Loucy (cell line): ENCODE measurements around the gene COX19.

Experiments used
- H2AFZ ChIP-seq: fragments of 200-600 bp; sonication (generic); 2 replicates; pipeline ENCODE4 v1.6.0; 2016; ENCODE audit warnings: antibody characterized with exemption, mild to moderate bottlenecking, low read length, moderate library complexity
- H3F3A ChIP-seq: fragments of 200-600 bp; 2 replicates; pipeline ENCODE4 v1.6.0; 2016; ENCODE audit warnings: antibody characterized with exemption, low read depth, mild to moderate bottlenecking
- H3K27me3 ChIP-seq: fragments of 200-600 bp; sonication (generic); 2 replicates; pipeline ENCODE4 v1.6.1; 2014; ENCODE audit warnings: low read length, mild to moderate bottlenecking; ENCODE audit not compliant: insufficient read depth, poor library complexity, severe bottlenecking
- H3K36me3 ChIP-seq: fragments of 200-600 bp; sonication (generic); 2 replicates; pipeline ENCODE4 v1.6.1; 2016; ENCODE audit warnings: low read length; ENCODE audit not compliant: insufficient read depth
- H3K4me1 ChIP-seq: fragments of 200-600 bp; sonication (generic); 2 replicates; pipeline ENCODE4 v1.5.1; 2014; ENCODE audit warnings: low read length, mild to moderate bottlenecking; ENCODE audit not compliant: insufficient read depth, poor library complexity, severe bottlenecking
- H3K4me2 ChIP-seq: fragments of 200-600 bp; sonication (generic); 2 replicates; pipeline ENCODE4 v1.6.0; 2014; ENCODE audit warnings: antibody characterized with exemption, low read length, low read depth, mild to moderate bottlenecking; ENCODE audit not compliant: poor library complexity, severe bottlenecking
- H3K4me3 ChIP-seq: fragments of 200-600 bp; sonication (generic); 2 replicates; pipeline ENCODE4 v1.5.1; 2014; ENCODE audit warnings: low read length, mild to moderate bottlenecking, mixed read lengths; ENCODE audit not compliant: poor library complexity, severe bottlenecking
- H3K79me2 ChIP-seq: fragments of 200-600 bp; sonication (generic); 2 replicates; pipeline ENCODE4 v1.6.1; 2014; ENCODE audit warnings: low read length; ENCODE audit not compliant: insufficient read depth
- H3K9ac ChIP-seq: fragments of 200-600 bp; sonication (generic); 2 replicates; pipeline ENCODE4 v1.6.0; 2014; ENCODE audit warnings: mild to moderate bottlenecking, low read depth, low read length, moderate library complexity; ENCODE audit not compliant: poor library complexity, severe bottlenecking
- H3K9me2 ChIP-seq: fragments of 200-600 bp; sonication (generic); replicated peaks from 2 replicates; pipeline ENCODE4 v1.6.1; 2016; ENCODE audit warnings: low read depth, low read length, mixed read lengths
- H3K9me3 ChIP-seq: fragments of 200-600 bp; sonication (generic); 2 replicates; pipeline ENCODE4 v1.6.1; 2014; ENCODE audit warnings: mild to moderate bottlenecking, antibody characterized with exemption, low read length, low read depth; ENCODE audit not compliant: insufficient read depth
- H4K20me1 ChIP-seq: fragments of 200-600 bp; sonication (generic); 2 replicates; pipeline ENCODE4 v1.6.0; 2014; ENCODE audit warnings: antibody characterized with exemption, low read length, mild to moderate bottlenecking; ENCODE audit not compliant: insufficient read depth, poor library complexity, severe bottlenecking
- EZH2phosphoT487 ChIP-seq: fragments of 200-600 bp; IDR thresholded peaks from 2 replicates; pipeline ENCODE4 v1.6.1; 2018; ENCODE audit warnings: antibody characterized with exemption, mild to moderate bottlenecking, moderate library complexity, borderline replicate concordance
- TF ChIP-seq, protein P1 (sequence below): fragments of 200-600 bp; sonication (generic); conservative IDR thresholded peaks from 2 replicates; pipeline ENCODE4 v1.5.1; 2014; ENCODE audit warnings: mild to moderate bottlenecking, antibody characterized with exemption, low read length

COX19 gene

DNA sequence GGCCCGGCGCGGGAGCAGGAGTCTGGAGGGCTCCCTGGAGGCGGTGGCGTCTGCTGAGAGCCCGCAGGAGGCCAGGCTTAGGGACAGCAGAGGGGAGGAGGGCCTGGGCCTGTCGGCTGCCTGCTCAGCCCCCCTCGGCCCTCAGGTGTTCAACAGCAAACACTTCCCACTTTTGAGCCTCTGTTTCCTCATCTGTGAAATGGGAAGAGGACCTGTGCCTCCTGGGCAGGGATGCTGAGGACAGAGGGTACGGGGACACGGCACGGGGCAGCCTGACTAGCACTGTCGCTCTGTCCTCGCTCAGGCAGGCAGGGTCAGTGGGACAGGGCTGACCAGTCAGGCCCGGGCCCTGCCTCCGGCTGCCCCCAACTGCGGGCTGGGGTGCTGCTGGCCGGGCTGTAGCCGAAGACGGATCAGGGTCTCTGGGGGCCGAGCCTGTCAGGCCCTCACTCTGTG is 8.3 kb upstream of the COX19 start:
- H3K9ac ChIP-seq, result no peak overlapping the region
- no peaks in the 10 kb centered on the region for H3K79me2 ChIP-seq
- H3K36me3 ChIP-seq, result no peaks in the 10 kb centered on the region
- no peaks in the 10 kb centered on the region for H3K9me3 ChIP-seq
- H3K4me2 ChIP-seq, result no peak overlapping the region
- no peak overlapping the region for H3K4me3 ChIP-seq
- no peaks in the 10 kb centered on the region for H3K9me2 ChIP-seq
- peaks cover 4% of the 10 kb centered on the region; the same call in 1 of the 2 replicates for H3F3A ChIP-seq
- H4K20me1 ChIP-seq, result no peaks in the 10 kb centered on the region
- no peak for TF ChIP-seq EZH2phosphoT487
- TF ChIP-seq, protein P1, sequence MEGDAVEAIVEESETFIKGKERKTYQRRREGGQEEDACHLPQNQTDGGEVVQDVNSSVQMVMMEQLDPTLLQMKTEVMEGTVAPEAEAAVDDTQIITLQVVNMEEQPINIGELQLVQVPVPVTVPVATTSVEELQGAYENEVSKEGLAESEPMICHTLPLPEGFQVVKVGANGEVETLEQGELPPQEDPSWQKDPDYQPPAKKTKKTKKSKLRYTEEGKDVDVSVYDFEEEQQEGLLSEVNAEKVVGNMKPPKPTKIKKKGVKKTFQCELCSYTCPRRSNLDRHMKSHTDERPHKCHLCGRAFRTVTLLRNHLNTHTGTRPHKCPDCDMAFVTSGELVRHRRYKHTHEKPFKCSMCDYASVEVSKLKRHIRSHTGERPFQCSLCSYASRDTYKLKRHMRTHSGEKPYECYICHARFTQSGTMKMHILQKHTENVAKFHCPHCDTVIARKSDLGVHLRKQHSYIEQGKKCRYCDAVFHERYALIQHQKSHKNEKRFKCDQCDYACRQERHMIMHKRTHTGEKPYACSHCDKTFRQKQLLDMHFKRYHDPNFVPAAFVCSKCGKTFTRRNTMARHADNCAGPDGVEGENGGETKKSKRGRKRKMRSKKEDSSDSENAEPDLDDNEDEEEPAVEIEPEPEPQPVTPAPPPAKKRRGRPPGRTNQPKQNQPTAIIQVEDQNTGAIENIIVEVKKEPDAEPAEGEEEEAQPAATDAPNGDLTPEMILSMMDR, result no peak
- H3K27me3 ChIP-seq, result no peaks in the 10 kb centered on the region
- no peak overlapping the region for H2AFZ ChIP-seq
- peaks cover 41% of the 10 kb centered on the region for H3K4me1 ChIP-seq

DNA sequence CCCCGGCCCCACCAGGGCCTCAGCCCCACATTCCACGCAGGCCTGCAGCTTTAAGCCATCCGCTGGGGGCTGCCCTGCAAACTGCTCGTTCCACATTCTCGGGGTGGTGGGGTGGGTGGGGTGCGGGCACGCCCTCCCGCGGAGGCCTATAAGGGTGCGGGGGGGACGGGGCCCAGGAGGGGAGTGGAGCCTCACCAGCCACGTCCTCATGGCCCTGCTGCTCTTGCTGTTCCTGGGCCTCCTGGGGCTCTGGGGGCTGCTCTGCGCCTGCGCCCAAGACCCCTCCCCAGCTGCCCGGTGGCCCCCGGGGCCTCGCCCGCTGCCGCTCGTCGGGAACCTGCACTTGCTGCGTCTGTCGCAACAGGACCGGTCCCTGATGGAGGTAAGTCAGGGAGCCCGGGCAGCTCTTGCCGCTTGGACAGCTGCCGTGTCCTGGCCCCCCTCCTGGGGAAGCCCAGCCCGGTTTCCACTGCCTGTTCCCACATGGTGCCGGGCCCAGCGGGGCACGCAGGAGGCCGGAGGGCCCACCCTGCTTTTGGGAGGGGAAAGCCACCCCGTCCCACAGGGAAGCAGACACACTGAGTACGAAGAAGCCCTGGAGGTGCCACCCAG is 7.8 kb upstream of the COX19 start, which contains the start of gene CYP2W1:
Gene CYP2W1 (plus strand): TSS at position 178 of the 612 bp plus-strand sequence. CDS start 31 bp downstream, at position 209.
- Histone ChIP-seq H3K4me1 (peaks cover 46% of the 10 kb centered on the region), H3K4me2 (peak within 1 kb of the TSS; percentile 46)
- TF ChIP-seq, protein P1, result no peak
- no peak for TF ChIP-seq EZH2phosphoT487

DNA sequence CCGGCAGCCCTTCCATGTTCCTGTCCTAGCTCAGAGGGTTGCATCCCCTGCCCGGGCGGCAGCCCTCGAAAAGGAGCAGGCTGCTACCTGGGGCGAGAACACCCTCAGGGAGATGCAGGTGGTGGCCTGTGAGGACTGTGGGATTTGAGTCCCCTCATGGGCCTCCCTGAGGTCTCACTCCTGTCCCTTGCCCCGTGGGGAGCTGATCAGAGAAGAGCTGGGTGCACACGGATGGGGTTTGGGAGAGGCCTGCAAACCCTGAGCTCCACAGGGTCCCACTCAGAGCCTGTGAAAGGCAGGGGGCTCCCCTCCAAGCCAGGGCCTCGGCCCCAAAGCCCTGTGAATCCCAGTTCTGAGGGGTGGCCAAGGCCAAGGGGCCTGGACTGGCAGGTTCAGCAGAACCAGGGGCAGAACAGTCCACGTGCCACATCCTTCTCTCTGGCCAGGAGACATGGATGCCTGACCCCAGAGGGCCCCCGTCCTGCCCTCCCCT is 7.2 kb upstream of the COX19 start:
- Histone ChIP-seq H3F3A (peaks cover 4% of the 10 kb centered on the region; the same call in 1 of the 2 replicates), H3K36me3 (no peaks in the 10 kb centered on the region), H3K4me3 (peak overlapping the region; percentile 9), H3K9ac (peak overlapping the region; percentile 52), H3K9me2 (no peaks in the 10 kb centered on the region), H2AFZ (no peak overlapping the region), H3K27me3 (no peaks in the 10 kb centered on the region), H3K79me2 (no peaks in the 10 kb centered on the region), H3K4me1 (peaks cover 51% of the 10 kb centered on the region), H3K4me2 (peak overlapping the region; percentile 46), H4K20me1 (no peaks in the 10 kb centered on the region), H3K9me3 (no peaks in the 10 kb centered on the region)
- TF ChIP-seq EZH2phosphoT487, result no peak
- TF ChIP-seq, protein P1, result no peak

More for the DNA sequence above, 7.8 kb upstream of the COX19 start, which contains the start of gene CYP2W1:
- Histone ChIP-seq H3K9ac (peak within 1 kb of the TSS; percentile 52), H3F3A (peaks cover 4% of the 10 kb centered on the region; the same call in 1 of the 2 replicates), H3K9me2 (no peaks in the 10 kb centered on the region), H3K27me3 (no peaks in the 10 kb centered on the region), H4K20me1 (no peaks in the 10 kb centered on the region), H3K79me2 (no peaks in the 10 kb centered on the region), H3K36me3 (no peaks in the 10 kb centered on the region), H3K9me3 (no peaks in the 10 kb centered on the region), H2AFZ (no peak within 1 kb of the TSS; the same call in 1 of the 2 replicates), H3K4me3 (peak within 1 kb of the TSS; percentile 39)
